ENCODE data around the gene ODR4.

DNA sequence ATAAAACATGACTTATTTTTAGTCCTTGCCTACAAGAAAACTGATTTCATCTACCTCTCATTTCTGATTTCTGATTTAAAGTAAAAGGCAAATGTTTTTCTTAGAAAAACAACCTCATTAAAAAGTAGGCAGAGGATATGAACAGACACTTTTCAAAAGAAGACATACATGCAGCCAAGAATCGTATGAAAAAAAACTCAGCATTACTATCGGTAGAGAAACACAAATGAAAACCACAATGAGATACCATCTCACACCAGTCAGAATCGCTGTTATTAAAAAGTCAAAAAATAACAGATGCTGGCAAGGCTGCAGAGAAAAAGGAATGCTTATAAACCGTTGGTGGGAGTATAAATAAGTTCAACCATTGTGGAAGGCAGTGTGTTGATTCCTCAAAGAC is 16.2 kb downstream of the ODR4 start:
- TF ChIP-seq CTCF (IDR thresholded peaks at IDR 0.05; ENCODE audit: low read length) (no peak), EZH2 (IDR thresholded peaks at IDR 0.05; ENCODE audit: borderline replicate concordance, low read length) (no peak)

All from OCI-LY1 (cell line).